ENCODE results near the gene NONO. TPM values are rescaled to one million over a fixed set of nuclear protein-coding genes. Genes with fewer than 3 reads are reported as not detected.

The NONO gene
- total RNA-seq, 4 donors from 2014 or later = 173 to 304 (median 187) TPM

- no peaks in the 10 kb centered on the region for H3K9me3 ChIP-seq
- in situ Hi-C loops (cut with MboI; ENCODE audit: low pct_ligation_motif_present in 1 of 4, low pct_unique_long_range_greater_than_20kb in 1 of 4, low sequenced_read_pairs in 3 of 4) (no loop called here), intact Hi-C loops (cut with DNase I; ENCODE audit: low total_unique reads) (no loop called here)
- no peak overlapping the region for H3K27ac ChIP-seq
- H3K4me1 ChIP-seq = no peaks in the 10 kb centered on the region
- WGBS, 2 donors (ENCODE audit: low coverage in 1 of 2) = 87% methylated on average over 6 of the region's 6 CpGs; no CpG with 5 or more reads in 1 of the 2 donors
- no peaks in the 10 kb centered on the region for H3K27me3 ChIP-seq
- no peak overlapping the region for H3K4me3 ChIP-seq
- no peak for TF ChIP-seq EP300 (IDR thresholded peaks at IDR 0.05; ENCODE audit: low read depth)
- DNase-seq = no peak
- H3K36me3 ChIP-seq = no peaks in the 10 kb centered on the region
Measured at GRCh38 chrX:71241301-71241700, 42.1 kb upstream of the NONO start.

GRCh38 chrX:71244359-71245128 lies 38.9 kb upstream of the NONO start:
- 85 to 100% methylated on average over 2 to 9 of the region's 9 CpGs for WGBS, 2 donors (ENCODE audit: low coverage in 1 of 2)
- Histone ChIP-seq H3K36me3 (no peaks in the 10 kb centered on the region), H3K27ac (no peak overlapping the region), H3K27me3 (no peaks in the 10 kb centered on the region), H3K9me3 (no peaks in the 10 kb centered on the region), H3K4me3 (no peak overlapping the region), H3K4me1 (no peaks in the 10 kb centered on the region)
- TF ChIP-seq, protein P1, sequence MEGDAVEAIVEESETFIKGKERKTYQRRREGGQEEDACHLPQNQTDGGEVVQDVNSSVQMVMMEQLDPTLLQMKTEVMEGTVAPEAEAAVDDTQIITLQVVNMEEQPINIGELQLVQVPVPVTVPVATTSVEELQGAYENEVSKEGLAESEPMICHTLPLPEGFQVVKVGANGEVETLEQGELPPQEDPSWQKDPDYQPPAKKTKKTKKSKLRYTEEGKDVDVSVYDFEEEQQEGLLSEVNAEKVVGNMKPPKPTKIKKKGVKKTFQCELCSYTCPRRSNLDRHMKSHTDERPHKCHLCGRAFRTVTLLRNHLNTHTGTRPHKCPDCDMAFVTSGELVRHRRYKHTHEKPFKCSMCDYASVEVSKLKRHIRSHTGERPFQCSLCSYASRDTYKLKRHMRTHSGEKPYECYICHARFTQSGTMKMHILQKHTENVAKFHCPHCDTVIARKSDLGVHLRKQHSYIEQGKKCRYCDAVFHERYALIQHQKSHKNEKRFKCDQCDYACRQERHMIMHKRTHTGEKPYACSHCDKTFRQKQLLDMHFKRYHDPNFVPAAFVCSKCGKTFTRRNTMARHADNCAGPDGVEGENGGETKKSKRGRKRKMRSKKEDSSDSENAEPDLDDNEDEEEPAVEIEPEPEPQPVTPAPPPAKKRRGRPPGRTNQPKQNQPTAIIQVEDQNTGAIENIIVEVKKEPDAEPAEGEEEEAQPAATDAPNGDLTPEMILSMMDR (IDR thresholded peaks at IDR 0.05) = no peak
- TF ChIP-seq POLR2AphosphoS5 (IDR thresholded peaks at IDR 0.05) (no peak), EP300 (IDR thresholded peaks at IDR 0.05; ENCODE audit: low read depth) (no peak), POLR2A (IDR thresholded peaks at IDR 0.05) (no peak)
- intact Hi-C loops (cut with DNase I; ENCODE audit: low total_unique reads) = no loop called here
- no peak for DNase-seq
- in situ Hi-C loops (cut with MboI; ENCODE audit: low pct_ligation_motif_present in 1 of 4, low pct_unique_long_range_greater_than_20kb in 1 of 4, low sequenced_read_pairs in 3 of 4) = no loop called here

- Histone ChIP-seq H3K36me3 (no peaks in the 10 kb centered on the region), H3K4me1 (no peaks in the 10 kb centered on the region), H3K4me3 (no peak overlapping the region), H3K9me3 (no peaks in the 10 kb centered on the region), H3K27ac (no peak overlapping the region), H3K27me3 (no peaks in the 10 kb centered on the region)
- intact Hi-C loops (cut with DNase I; ENCODE audit: low total_unique reads) = no loop called here
- TF ChIP-seq, protein P1 (IDR thresholded peaks at IDR 0.05) = no peak
- no peak for TF ChIP-seq POLR2A (IDR thresholded peaks at IDR 0.05)
- TF ChIP-seq POLR2AphosphoS5 (IDR thresholded peaks at IDR 0.05) = no peak
- WGBS, 2 donors (ENCODE audit: low coverage in 1 of 2) = 88% methylated on average over 2 of the region's 2 CpGs; no CpG with 5 or more reads in 1 of the 2 donors
- in situ Hi-C loops (cut with MboI; ENCODE audit: low pct_ligation_motif_present in 1 of 4, low pct_unique_long_range_greater_than_20kb in 1 of 4, low sequenced_read_pairs in 3 of 4) = no loop called here
- no peak for DNase-seq
Measured at GRCh38 chrX:71245159-71245558, 38.3 kb upstream of the NONO start.

DNA sequence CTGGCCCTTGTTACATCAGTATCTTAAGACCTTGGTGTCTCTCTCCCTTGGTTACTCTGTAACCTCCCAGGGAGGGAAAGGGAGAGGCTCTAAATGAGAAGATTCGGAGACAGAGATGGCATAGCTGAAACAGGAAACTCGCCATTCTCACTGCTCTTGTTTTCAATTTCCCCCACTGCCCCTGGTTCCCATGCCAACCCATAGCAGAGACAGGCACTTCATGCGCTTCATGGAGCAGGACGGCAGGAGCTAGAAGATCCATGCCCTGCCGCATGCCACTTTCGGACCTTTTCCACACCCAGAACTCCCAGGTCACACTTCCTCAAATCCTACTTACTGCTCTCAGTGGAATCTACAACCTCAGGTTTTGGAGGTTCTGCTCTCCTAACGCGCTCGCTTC lies 32.6 kb upstream of the NONO start:
- intact Hi-C loops (cut with DNase I; ENCODE audit: low total_unique reads) (no loop called here), in situ Hi-C loops (cut with MboI; ENCODE audit: low pct_ligation_motif_present in 1 of 4, low pct_unique_long_range_greater_than_20kb in 1 of 4, low sequenced_read_pairs in 3 of 4) (no loop called here)
- no peak for DNase-seq
- no peak overlapping the region for H3K4me3 ChIP-seq
- H3K4me1 ChIP-seq = peaks cover 5 to 18% (median 6%) of the 10 kb centered on the region in 4 donors
- H3K36me3 ChIP-seq = no peaks in the 10 kb centered on the region
- H3K9me3 ChIP-seq = no peaks in the 10 kb centered on the region
- H3K27me3 ChIP-seq = no peaks in the 10 kb centered on the region
- H3K27ac ChIP-seq = no peak overlapping the region
- TF ChIP-seq EP300 (IDR thresholded peaks at IDR 0.05; ENCODE audit: low read depth) (no peak), POLR2AphosphoS5 (IDR thresholded peaks at IDR 0.05) (no peak), POLR2A (IDR thresholded peaks at IDR 0.05) (no peak)
- TF ChIP-seq, protein P1 (IDR thresholded peaks at IDR 0.05) = no peak
- WGBS, 2 donors (ENCODE audit: low coverage in 1 of 2) = 82 to 96% methylated on average over 3 to 9 of the region's 9 CpGs

Measured in transverse colon (tissue), 4 donors.